K562 (cell line): ENCODE data around the gene SLC25A45. TPM values are rescaled to one million over a fixed set of nuclear protein-coding genes. Genes with fewer than 3 reads are reported as not detected.

Experiments used
- CBX3 ChIP-seq, 2 experiments: IDR thresholded peaks; 1 replicate in 1 of 2; 2 replicates in 1 of 2; pipeline ENCODE4 v1.6.1; 2012; ENCODE audit warnings: inconsistent platforms in 2 of 2, low read length in 2 of 2, borderline replicate concordance in 1 of 2, control low read depth in 1 of 2
- CREB5 ChIP-seq: fragments of 250-450 bp; sonication (Bioruptor Pico); IDR thresholded peaks from 2 replicates; pipeline ENCODE4 v1.5.0; 2020; ENCODE audit warnings: mild to moderate bottlenecking
- CREM ChIP-seq: IDR thresholded peaks from 2 replicates; pipeline ENCODE4 v1.6.1; 2014; ENCODE audit warnings: antibody characterized with exemption, low read depth
- DMBX1 ChIP-seq: fragments of 250-450 bp; sonication (Bioruptor Pico); IDR thresholded peaks from 2 replicates; pipeline ENCODE4 v1.8.0; 2022; ENCODE audit warnings: inconsistent platforms, mild to moderate bottlenecking, moderate library complexity, borderline replicate concordance
- ESRRB ChIP-seq: fragments of 250-450 bp; sonication (Bioruptor Pico); IDR thresholded peaks from 2 replicates; pipeline ENCODE4 v1.5.0; 2020; ENCODE audit warnings: mild to moderate bottlenecking, moderate library complexity, borderline replicate concordance
- ETS1 ChIP-seq: conservative IDR thresholded peaks from 2 replicates; pipeline ENCODE4 v1.6.1; 2011; ENCODE audit warnings: low read depth, mild to moderate bottlenecking, low read length; ENCODE audit not compliant: control insufficient read depth
- HLTF ChIP-seq: fragments of 450-650 bp; IDR thresholded peaks from 2 replicates; pipeline ENCODE4 v1.6.1; 2016
- HNRNPLL ChIP-seq: fragments of 200-400 bp; formaldehyde crosslinking; IDR thresholded peaks from 2 replicates; pipeline ENCODE4 v1.6.1; 2017; ENCODE audit warnings: low read length, low read depth, mild to moderate bottlenecking; ENCODE audit not compliant: poor library complexity, severe bottlenecking
- KDM5B ChIP-seq: fragments of 200-600 bp; sonication (generic); IDR thresholded peaks from 2 replicates; pipeline ENCODE4 v1.6.1; 2012; ENCODE audit warnings: low read depth, mild to moderate bottlenecking, moderate library complexity, low read length, control low read depth, inconsistent platforms; ENCODE audit not compliant: insufficient replicate concordance
- MAFF ChIP-seq: IDR thresholded peaks from 2 replicates; pipeline ENCODE4 v1.6.1; 2012; ENCODE audit warnings: low read length, improper control_type of control experiment
- MYNN ChIP-seq, 2 experiments: sonication (generic); formaldehyde crosslinking in 1 of 2; IDR thresholded peaks; 2 replicates each; pipeline versions ENCODE4 v1.5.0 to v1.6.1; 2016 to 2020; ENCODE audit warnings: antibody characterized with exemption in 1 of 2, missing genetic modification reagents in 1 of 2
- NFIC ChIP-seq: fragments of 450-650 bp; IDR thresholded peaks from 2 replicates; pipeline ENCODE4 v1.6.1; 2017; ENCODE audit warnings: mild to moderate bottlenecking, inconsistent platforms
- POLR2A ChIP-seq: fragments of 450-650 bp; conservative IDR thresholded peaks from 2 replicates; pipeline ENCODE4 v1.6.1; 2016
- POU5F1 ChIP-seq: fragments of 150-350 bp; IDR thresholded peaks from 2 replicates; pipeline ENCODE4 v1.6.1; 2014; ENCODE audit warnings: borderline replicate concordance, low read length, low read depth, mild to moderate bottlenecking; ENCODE audit not compliant: partially characterized antibody
- PTRF ChIP-seq: fragments of 450-650 bp; IDR thresholded peaks from 2 replicates; pipeline ENCODE4 v1.6.1; 2016; ENCODE audit warnings: mild to moderate bottlenecking, missing genetic modification characterization, missing compliant biosample characterization
- PURB ChIP-seq: sonication (generic); formaldehyde crosslinking; IDR thresholded peaks from 2 replicates; pipeline ENCODE4 v1.9.0; 2021; ENCODE audit warnings: low read depth, mild to moderate bottlenecking, missing genetic modification reagents
- PYGO2 ChIP-seq: fragments of 450-650 bp; IDR thresholded peaks from 2 replicates; pipeline ENCODE4 v1.6.1; 2016; ENCODE audit warnings: mild to moderate bottlenecking, missing genetic modification characterization, moderate library complexity, missing compliant biosample characterization
- ZNF398 ChIP-seq: fragments of 250-450 bp; sonication (Bioruptor Pico); IDR thresholded peaks from 2 replicates; pipeline ENCODE4 v1.8.0; 2021; ENCODE audit warnings: moderate library complexity, mild to moderate bottlenecking, inconsistent platforms
- ZNF639 ChIP-seq, 2 experiments: fragments of 200-800 bp in 1 of 2; sonication (Bioruptor generic) in 1 of 2; sonication (generic) in 1 of 2; formaldehyde crosslinking in 1 of 2; IDR thresholded peaks in 1 of 2; conservative IDR thresholded peaks in 1 of 2; 2 replicates each; pipeline versions ENCODE4 v1.5.0 to v1.6.1; 2016 to 2020; ENCODE audit warnings: missing compliant biosample characterization in 1 of 2, missing genetic modification characterization in 1 of 2, missing genetic modification reagents in 1 of 2
- ZNF644 ChIP-seq: fragments of 200-800 bp; sonication (Bioruptor generic); IDR thresholded peaks from 2 replicates; pipeline ENCODE4 v1.6.1; 2016; ENCODE audit warnings: low read depth, missing genetic modification characterization, missing compliant biosample characterization
- polyA plus RNA-seq, 8 experiments: library from polyadenylated mRNA; depleted of rRNA in 4 of 8; stranded (reverse) in 5 of 8; unstranded in 3 of 8; fragments of >200 nt; fragmentation: Nextera tagmentation in 2 of 8; fragmentation: Illumina TruSeq in 1 of 8; extraction: Ambion mirVana in 2 of 8; extraction: Trizol in 1 of 8; gene quantifications; 2 replicates each; pipeline versions ENCODE4 v1.2.1 to v1.2.3, GENCODE V29; 2011 to 2014; ENCODE audit warnings: inconsistent platforms in 1 of 8, missing spikeins in 1 of 8
- total RNA-seq, 7 experiments: library from RNA; depleted of rRNA in 6 of 7; stranded (reverse); fragments of >200 nt in 6 of 7; fragmentation: Illumina TruSeq in 2 of 7; extraction: Trizol in 2 of 7; gene quantifications; 2 replicates each; pipeline versions ENCODE4 v1.2.1 to v1.2.3, GENCODE V29; 2011 to 2021; ENCODE audit warnings: low replicate concordance in 1 of 7

Gene SLC25A45
- total and polyA plus RNA-seq, 9 of the 15 experiments (the other 6 are each of a cell fraction or from before 2014, with no cell fraction given): 0.15 to 2.3 (median 0.68) TPM

GRCh38 chr11:65424205-65425104, 42.0 kb upstream of the SLC25A45 start (continued):
- TF ChIP-seq HLTF: no peak
- no peak for TF ChIP-seq DMBX1 (CRISPR knock-in tag)
- 0 out of 2 replicates have a peak, but pooled peaks have one; percentile 47 for TF ChIP-seq ZNF644 (tag)
- peak; percentile 67 for TF ChIP-seq NFIC
- 0 out of 2 replicates have a peak, but pooled peaks have one; percentile 22 for TF ChIP-seq ZNF398 (CRISPR knock-in tag)
- no peak for TF ChIP-seq PYGO2 (tag)
- peak; percentile 23; the same call in 1 of the 2 replicates for TF ChIP-seq MAFF
- TF ChIP-seq ESRRB: no peak
- peak; percentile 4 for TF ChIP-seq HNRNPLL
- no peak for TF ChIP-seq PTRF
- TF ChIP-seq POLR2A: peak; percentile 76
- no peak for TF ChIP-seq ZNF639 (CRISPR knock-in tag; conservative IDR thresholded peaks at IDR 0.05 in 1 of 2, IDR thresholded peaks at IDR 0.05 in 1 of 2)
- TF ChIP-seq MYNN (IDR thresholded peaks at IDR 0.05): no peak
- no peak for TF ChIP-seq MYNN (CRISPR knock-in tag; IDR thresholded peaks at IDR 0.05)
- peak; percentile 30; the same call in 1 of the 2 replicates for TF ChIP-seq ETS1
- TF ChIP-seq CREB5 (CRISPR knock-in tag): peak; percentile 62
- TF ChIP-seq CBX3 (IDR thresholded peaks at IDR 0.05; ENCODE audit: borderline replicate concordance in 1 of 2, low read length in 2 of 2): 0 out of 3 replicates have a peak, but pooled peaks of 1 of the 2 experiments have one; percentile 49
- TF ChIP-seq PURB (CRISPR knock-in tag): no peak
- no peak for TF ChIP-seq POU5F1
- TF ChIP-seq KDM5B: peak; percentile 64
- 0 out of 2 replicates have a peak, but pooled peaks have one; percentile 4 for TF ChIP-seq CREM
